Lower lobe of right lung (tissue), 2 donors: ENCODE data around the gene ST6GALNAC3. TPM values are rescaled to one million over a fixed set of nuclear protein-coding genes. Genes with fewer than 3 reads are reported as not detected.
"Not testable (repeated sequence)": the region's sequence is repeated elsewhere in the genome, so short reads cannot be mapped to it uniquely, and the experiment has no call there.

Source experiments
- ATAC-seq, 2 donors: fragments of 200-7000 bp; cut with Tn5 transposase; one replicate each; pipeline ENCODE4 v1.9.1; 2020 to 2022; ENCODE audit warnings: mild to moderate bottlenecking in 2 of 2, moderate library complexity in 2 of 2
- DNase-seq: peaks from one replicate; pipeline ENCODE4 v3.0.0-alpha.2; 2020
- H3K27ac ChIP-seq: fragments of 200-600 bp; one replicate; pipeline ENCODE4 v1.8.0; 2022
- H3K27me3 ChIP-seq: fragments of 200-600 bp; one replicate; pipeline ENCODE4 v1.8.0; 2022; ENCODE audit warnings: low read depth
- H3K36me3 ChIP-seq: fragments of 200-600 bp; one replicate; pipeline ENCODE4 v1.8.0; 2022; ENCODE audit warnings: mild to moderate bottlenecking
- H3K4me1 ChIP-seq: fragments of 200-600 bp; one replicate; pipeline ENCODE4 v1.8.0; 2022
- H3K4me3 ChIP-seq: fragments of 200-600 bp; one replicate; pipeline ENCODE4 v1.8.0; 2022; ENCODE audit warnings: mild to moderate bottlenecking
- H3K9me3 ChIP-seq: fragments of 200-600 bp; one replicate; pipeline ENCODE4 v1.8.0; 2022
- intact Hi-C: fragments of 100-400 bp; cut with DNase I; formaldehyde crosslinking; loops from one replicate; pipeline ENCODE4 v1.11.0; 2022
- total RNA-seq: library from RNA; stranded (reverse); fragmentation: NEBNext Ultra II Directional; extraction: Animal tissue kit (Norgen Biotek cat#: 25700); gene quantifications from one replicate; pipeline ENCODE4 v1.2.1, GENCODE V29; 2021
- TF ChIP-seq, protein P1 (sequence below): fragments of 200-600 bp; IDR thresholded peaks from one replicate; pipeline ENCODE4 v1.8.0; 2022; ENCODE audit warnings: antibody characterized with exemption, mild to moderate bottlenecking
- donor health status: DM: no; HTN: yes; CAD: no; lungs with severe emphysema.

Gene ST6GALNAC3
- total RNA-seq, 1 donor from 2014 or later: 8.8 TPM

DNA sequence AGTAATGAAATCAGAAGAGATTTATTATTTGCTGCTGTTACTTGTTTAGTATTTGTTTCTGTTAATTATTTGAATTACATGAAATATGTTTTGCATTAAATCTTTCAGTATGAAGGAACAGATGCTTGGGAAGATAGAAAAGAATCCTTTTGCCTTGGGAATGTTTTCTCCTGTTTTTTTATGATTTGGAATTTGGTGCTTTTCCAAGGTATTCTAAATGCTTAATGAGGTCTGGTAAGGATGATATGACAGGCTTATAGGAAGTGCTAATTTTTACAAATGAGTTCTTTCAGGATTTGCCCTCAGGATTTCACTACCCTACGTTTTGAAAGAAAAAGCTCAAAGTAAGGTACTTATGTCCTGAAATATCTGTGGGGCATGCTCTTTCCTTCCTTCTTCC, 25.6 kb upstream of the ST6GALNAC3 start:
- no peaks in the 10 kb centered on the region for H3K36me3 ChIP-seq
- H3K4me1 ChIP-seq: no peaks in the 10 kb centered on the region
- no peaks in the 10 kb centered on the region for H3K27me3 ChIP-seq
- H3K9me3 ChIP-seq: no peaks in the 10 kb centered on the region
- H3K27ac ChIP-seq: no peak overlapping the region
- ATAC-seq (no peak), DNase-seq (no peak)
- TF ChIP-seq, protein P1, sequence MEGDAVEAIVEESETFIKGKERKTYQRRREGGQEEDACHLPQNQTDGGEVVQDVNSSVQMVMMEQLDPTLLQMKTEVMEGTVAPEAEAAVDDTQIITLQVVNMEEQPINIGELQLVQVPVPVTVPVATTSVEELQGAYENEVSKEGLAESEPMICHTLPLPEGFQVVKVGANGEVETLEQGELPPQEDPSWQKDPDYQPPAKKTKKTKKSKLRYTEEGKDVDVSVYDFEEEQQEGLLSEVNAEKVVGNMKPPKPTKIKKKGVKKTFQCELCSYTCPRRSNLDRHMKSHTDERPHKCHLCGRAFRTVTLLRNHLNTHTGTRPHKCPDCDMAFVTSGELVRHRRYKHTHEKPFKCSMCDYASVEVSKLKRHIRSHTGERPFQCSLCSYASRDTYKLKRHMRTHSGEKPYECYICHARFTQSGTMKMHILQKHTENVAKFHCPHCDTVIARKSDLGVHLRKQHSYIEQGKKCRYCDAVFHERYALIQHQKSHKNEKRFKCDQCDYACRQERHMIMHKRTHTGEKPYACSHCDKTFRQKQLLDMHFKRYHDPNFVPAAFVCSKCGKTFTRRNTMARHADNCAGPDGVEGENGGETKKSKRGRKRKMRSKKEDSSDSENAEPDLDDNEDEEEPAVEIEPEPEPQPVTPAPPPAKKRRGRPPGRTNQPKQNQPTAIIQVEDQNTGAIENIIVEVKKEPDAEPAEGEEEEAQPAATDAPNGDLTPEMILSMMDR: no peak
- H3K4me3 ChIP-seq: no peak overlapping the region
- intact Hi-C loops: no loop called here

DNA sequence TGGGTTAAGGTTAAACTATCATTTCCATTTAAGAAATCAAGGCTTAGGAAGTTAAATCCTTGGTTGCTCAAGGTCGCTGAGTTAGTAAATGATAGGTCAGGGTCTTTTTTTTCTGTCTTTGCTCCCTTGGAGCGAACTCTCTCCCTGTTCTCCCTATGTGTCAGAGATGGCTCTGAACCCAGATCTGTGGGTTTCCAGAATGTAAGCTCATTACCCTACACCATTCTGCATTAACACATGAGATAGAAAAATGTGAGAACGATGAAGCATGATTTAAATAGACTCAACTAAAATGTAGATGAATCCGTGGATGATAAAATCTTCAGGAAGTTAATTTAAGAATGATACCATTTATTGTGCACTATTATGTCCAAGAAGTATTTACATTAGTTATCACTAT, 25.0 kb upstream of the ST6GALNAC3 start:
- DNase-seq: no peak
- H3K27ac ChIP-seq: no peak overlapping the region
- H3K36me3 ChIP-seq: no peaks in the 10 kb centered on the region
- no peaks in the 10 kb centered on the region for H3K9me3 ChIP-seq
- H3K4me3 ChIP-seq: no peak overlapping the region
- no peak for ATAC-seq
- H3K27me3 ChIP-seq: no peaks in the 10 kb centered on the region
- intact Hi-C loops: no loop called here
- TF ChIP-seq, protein P1: no peak
- no peaks in the 10 kb centered on the region for H3K4me1 ChIP-seq

DNA sequence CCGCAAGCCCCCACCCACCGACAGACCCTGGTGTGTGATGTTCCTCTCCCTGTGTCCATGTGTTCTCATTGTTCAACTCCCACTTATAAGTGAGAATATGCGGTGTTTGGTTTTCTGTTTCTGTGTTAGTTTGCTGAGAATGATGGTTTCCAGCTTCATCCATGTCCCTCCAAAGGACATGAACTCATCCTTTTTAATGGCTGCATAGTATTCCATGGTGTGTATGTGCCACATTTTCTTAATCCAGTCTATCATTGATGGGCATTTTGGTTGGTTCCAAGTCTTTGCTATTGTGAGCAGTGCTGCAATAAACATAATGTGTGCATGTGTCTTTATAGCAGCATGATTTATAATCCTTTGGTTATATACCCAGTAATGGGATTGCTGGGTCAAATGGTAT, 24.5 kb upstream of the ST6GALNAC3 start:
- H3K36me3 ChIP-seq, intact Hi-C loops, DNase-seq, H3K4me1 ChIP-seq, H3K4me3 ChIP-seq, H3K27ac ChIP-seq, H3K9me3 ChIP-seq, ATAC-seq, H3K27me3 ChIP-seq: not testable (repeated sequence)

DNA sequence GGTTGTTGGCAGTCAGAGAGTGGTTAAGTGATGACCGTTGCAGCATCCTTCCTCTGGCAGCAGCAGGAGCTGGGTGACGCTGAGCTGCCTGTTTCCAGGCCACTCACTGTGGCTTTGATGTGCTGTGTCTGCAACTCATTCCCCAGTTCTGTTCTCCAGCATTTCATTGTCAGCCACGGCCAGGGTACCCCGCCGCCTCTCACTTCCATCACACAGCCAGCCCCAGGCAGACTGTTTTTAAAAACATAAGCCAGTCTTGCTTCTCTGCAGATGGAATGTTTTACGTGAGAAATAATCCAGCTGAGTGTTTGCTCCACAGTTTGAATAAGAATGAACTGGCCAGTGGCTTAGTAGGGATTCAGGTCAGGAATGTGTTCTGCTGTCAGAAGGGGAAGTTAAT, 21.5 kb upstream of the ST6GALNAC3 start:
- no peaks in the 10 kb centered on the region for H3K4me1 ChIP-seq
- H3K27me3 ChIP-seq: no peaks in the 10 kb centered on the region
- no peak overlapping the region for H3K27ac ChIP-seq
- DNase-seq (no peak), ATAC-seq (no peak)
- intact Hi-C loops: no loop called here
- no peaks in the 10 kb centered on the region for H3K36me3 ChIP-seq
- H3K4me3 ChIP-seq: no peak overlapping the region
- TF ChIP-seq, protein P1: no peak
- H3K9me3 ChIP-seq: no peaks in the 10 kb centered on the region

DNA sequence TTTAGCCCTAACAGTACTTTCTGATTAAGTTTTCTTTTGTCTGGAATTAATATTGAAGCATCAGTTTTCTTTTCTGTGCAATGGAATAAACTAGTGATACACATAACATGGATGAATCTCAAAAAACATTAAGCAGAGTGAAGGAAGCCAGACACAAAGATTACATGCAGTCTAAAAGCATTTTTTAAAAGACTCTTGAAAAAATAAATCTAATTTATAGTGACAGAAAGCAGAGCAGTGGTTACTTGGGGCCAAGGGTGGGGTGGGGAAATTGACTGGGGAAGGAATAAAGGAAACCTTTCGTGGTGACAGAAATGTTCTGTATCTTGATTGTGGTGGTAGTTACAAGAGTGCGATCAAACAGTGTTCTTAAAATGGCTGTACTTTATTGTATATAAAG, 20.2 kb upstream of the ST6GALNAC3 start:
- DNase-seq (no peak), ATAC-seq (no peak)
- no peaks in the 10 kb centered on the region for H3K4me1 ChIP-seq
- TF ChIP-seq, protein P1: no peak
- no peaks in the 10 kb centered on the region for H3K36me3 ChIP-seq
- no peak overlapping the region for H3K27ac ChIP-seq
- intact Hi-C loops: no loop called here
- no peaks in the 10 kb centered on the region for H3K9me3 ChIP-seq
- H3K27me3 ChIP-seq: no peaks in the 10 kb centered on the region
- H3K4me3 ChIP-seq: no peak overlapping the region

DNA sequence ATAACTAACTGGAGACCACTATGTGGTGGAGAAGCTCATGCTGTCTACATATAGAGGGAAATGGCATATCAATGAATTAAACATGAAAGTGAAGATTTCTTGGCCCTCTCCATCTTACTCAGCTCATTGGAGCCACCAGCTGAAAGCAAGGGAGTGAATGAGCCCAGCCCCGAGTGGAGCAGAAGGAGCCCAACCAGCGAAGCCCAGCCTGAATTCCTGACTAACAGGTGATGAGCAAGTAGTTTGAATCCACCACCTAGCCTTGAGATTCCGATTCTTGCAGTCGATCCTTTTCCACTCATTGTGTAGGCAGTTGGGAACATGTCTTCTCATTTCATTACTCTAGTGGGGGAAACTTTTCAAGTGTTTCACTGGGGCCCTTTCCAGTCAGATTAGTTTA, 18.6 kb upstream of the ST6GALNAC3 start:
- no peak overlapping the region for H3K27ac ChIP-seq
- no peaks in the 10 kb centered on the region for H3K9me3 ChIP-seq
- no peaks in the 10 kb centered on the region for H3K27me3 ChIP-seq
- no peaks in the 10 kb centered on the region for H3K4me1 ChIP-seq
- H3K36me3 ChIP-seq: no peaks in the 10 kb centered on the region
- DNase-seq (no peak), ATAC-seq (no peak)
- TF ChIP-seq, protein P1: no peak
- no peak overlapping the region for H3K4me3 ChIP-seq
- intact Hi-C loops: no loop called here
